Measurements from ENCODE around the gene LOXL1. TPM values are rescaled to one million over a fixed set of nuclear protein-coding genes. Genes with fewer than 3 reads are reported as not detected.

LOXL1 gene
- polyA plus RNA-seq, 1 donor (not counting 4 experiments of a cell fraction or from before 2014, with no cell fraction given): 8.8 TPM

- H3K9me3 ChIP-seq (ENCODE audit: control insufficient read depth, low read depth, low read length): no peaks in the 10 kb centered on the region
- no peak overlapping the region for H3K9ac ChIP-seq (ENCODE audit: control insufficient read depth, extremely low read depth, insufficient read depth, low read length)
- no peaks in the 10 kb centered on the region for H3K9me1 ChIP-seq (ENCODE audit: control insufficient read depth, extremely low read depth, insufficient read depth, low read length)
- TF ChIP-seq CTCF (optimal IDR thresholded peaks at IDR 0.05 in 1 of 3, IDR thresholded peaks at IDR 0.05 in 1 of 3, conservative IDR thresholded peaks at IDR 0.05 in 1 of 3; ENCODE audit: extremely low read depth in 1 of 3, insufficient read depth in 2 of 3, low read length in 3 of 3) (no peak), EZH2 (IDR thresholded peaks at IDR 0.05; ENCODE audit: low read length) (no peak)
- dilution Hi-C loops (cut with MboI; ENCODE audit: extremely low pct_ligation_motif_present, low sequenced_read_pairs): no loop called here
- no peak overlapping the region for H3K4me3 ChIP-seq (ENCODE audit: control insufficient read depth in 2 of 3, extremely low read depth in 1 of 3, insufficient read depth in 2 of 3, low read depth in 1 of 3, low read length in 3 of 3)
- DNase-seq (ENCODE audit: low read depth, low spot score): no peak
- peaks cover 5% of the 10 kb centered on the region for H3K4me1 ChIP-seq (ENCODE audit: control insufficient read depth, extremely low read depth, insufficient read depth, low read length)
- H3K27me3 ChIP-seq (ENCODE audit: control insufficient read depth, extremely low read depth, insufficient read depth, low read length): peaks cover 4% of the 10 kb centered on the region
- no peaks in the 10 kb centered on the region for H3K36me3 ChIP-seq (ENCODE audit: control insufficient read depth in 2 of 2, extremely low read depth in 1 of 2, insufficient read depth in 2 of 2, low read length in 2 of 2)
- H4K20me1 ChIP-seq (ENCODE audit: control insufficient read depth, extremely low read depth, insufficient read depth, low read length): no peaks in the 10 kb centered on the region
- no peak overlapping the region for H3K4me2 ChIP-seq (ENCODE audit: control insufficient read depth, extremely low read depth, insufficient read depth, low read depth, low read length)
- H2AFZ ChIP-seq (ENCODE audit: control insufficient read depth, low read length): no peak overlapping the region
- H3K79me2 ChIP-seq (ENCODE audit: control insufficient read depth, insufficient read depth, low read length): no peaks in the 10 kb centered on the region
- FAIRE-seq: no peak
- H3K27ac ChIP-seq (ENCODE audit: control insufficient read depth, insufficient read depth, low read length): no peak overlapping the region
Measured at GRCh38 chr15:73902121-73903020, 23.9 kb upstream of the LOXL1 start.

DNA sequence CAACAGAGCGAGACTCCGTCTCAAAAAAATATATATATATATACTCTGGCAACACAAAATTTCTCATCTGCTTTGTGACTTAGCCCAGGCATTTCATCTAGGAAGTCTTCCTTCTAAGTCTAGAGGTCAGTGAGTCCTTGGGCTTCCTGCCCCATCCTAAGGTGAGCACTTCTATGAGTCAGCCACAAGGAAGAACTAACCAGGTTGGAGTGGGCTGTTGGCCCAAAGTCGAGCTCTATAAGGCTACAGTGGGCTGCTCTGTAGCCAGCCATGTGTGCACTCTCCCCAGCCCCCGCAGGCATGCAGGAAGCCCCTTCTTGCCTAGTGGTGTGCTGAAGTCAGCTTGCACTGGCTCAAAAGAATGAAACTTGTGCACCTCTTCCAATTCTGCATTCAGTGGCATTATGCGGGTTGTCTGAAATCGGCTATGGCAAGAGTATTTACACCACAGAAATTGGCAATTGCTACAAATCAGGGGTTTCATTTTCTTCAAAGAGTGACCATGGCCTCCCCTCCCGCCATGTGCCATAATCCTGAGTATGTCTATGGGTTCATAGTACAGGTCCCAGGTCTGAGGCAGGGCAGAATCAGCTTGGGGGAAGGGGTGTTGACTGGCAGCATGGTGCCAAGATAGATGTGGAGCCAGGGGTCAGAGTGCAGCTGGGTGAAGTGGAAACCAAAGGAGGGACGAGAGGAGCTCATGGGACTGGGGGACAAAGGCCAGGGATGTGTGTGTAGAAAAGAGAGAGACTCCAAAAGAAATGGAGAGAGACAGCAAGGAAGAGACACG is 22.0 kb upstream of the LOXL1 start:
- no peak for FAIRE-seq
- dilution Hi-C loops (cut with MboI; ENCODE audit: extremely low pct_ligation_motif_present, low sequenced_read_pairs): no loop called here

More for the DNA sequence above, 22.0 kb upstream of the LOXL1 start:
- Histone ChIP-seq H3K9me3 (ENCODE audit: control insufficient read depth, low read depth, low read length) (no peaks in the 10 kb centered on the region), H3K4me3 (ENCODE audit: control insufficient read depth in 2 of 3, extremely low read depth in 1 of 3, insufficient read depth in 2 of 3, low read depth in 1 of 3, low read length in 3 of 3) (no peak overlapping the region), H3K36me3 (ENCODE audit: control insufficient read depth in 2 of 2, extremely low read depth in 1 of 2, insufficient read depth in 2 of 2, low read length in 2 of 2) (no peaks in the 10 kb centered on the region), H3K4me2 (ENCODE audit: control insufficient read depth, extremely low read depth, insufficient read depth, low read depth, low read length) (no peak overlapping the region), H3K27ac (ENCODE audit: control insufficient read depth, insufficient read depth, low read length) (no peak overlapping the region), H4K20me1 (ENCODE audit: control insufficient read depth, extremely low read depth, insufficient read depth, low read length) (no peaks in the 10 kb centered on the region), H3K79me2 (ENCODE audit: control insufficient read depth, insufficient read depth, low read length) (no peaks in the 10 kb centered on the region), H3K4me1 (ENCODE audit: control insufficient read depth, extremely low read depth, insufficient read depth, low read length) (peaks cover 5% of the 10 kb centered on the region), H3K27me3 (ENCODE audit: control insufficient read depth, extremely low read depth, insufficient read depth, low read length) (peaks cover 4% of the 10 kb centered on the region), H3K9me1 (ENCODE audit: control insufficient read depth, extremely low read depth, insufficient read depth, low read length) (no peaks in the 10 kb centered on the region), H3K9ac (ENCODE audit: control insufficient read depth, extremely low read depth, insufficient read depth, low read length) (no peak overlapping the region), H2AFZ (ENCODE audit: control insufficient read depth, low read length) (no peak overlapping the region)
- TF ChIP-seq CTCF (optimal IDR thresholded peaks at IDR 0.05 in 1 of 3, IDR thresholded peaks at IDR 0.05 in 1 of 3, conservative IDR thresholded peaks at IDR 0.05 in 1 of 3; ENCODE audit: extremely low read depth in 1 of 3, insufficient read depth in 2 of 3, low read length in 3 of 3): no peak
- no peak for TF ChIP-seq EZH2 (IDR thresholded peaks at IDR 0.05; ENCODE audit: low read length)
- DNase-seq (ENCODE audit: low read depth, low spot score): no peak

Measured in keratinocyte (primary cell).